A549 (cell line): ENCODE measurements around the gene PPP2R5C. TPM values are rescaled to one million over a fixed set of nuclear protein-coding genes. Genes with fewer than 3 reads are reported as not detected.

Source experiments
- ATAC-seq, 2 experiments: fragments of 200-7000 bp in 1 of 2; fragments of >200 bp in 1 of 2; cut with Nextera tagmentation in 1 of 2; cut with Tn5 transposase in 1 of 2; 3 replicates each; pipeline versions ENCODE4 v1.8.0 to v1.9.1; 2018 to 2020; ENCODE audit warnings: mild to moderate bottlenecking in 1 of 2, moderate library complexity in 1 of 2
- CTCF ChIA-PET: fragments of 300-600 bp; sonication (Branson Sonifier 250); formaldehyde crosslinking; extraction: SDS; loops from one replicate; lab custom pipeline; 2021; ENCODE audit warnings: antibody characterized with exemption, inconsistent platforms; lab: Yijun Ruan, JAX
- POLR2A ChIA-PET: fragments of 350-600 bp; formaldehyde crosslinking; extraction: SDS; loops from one replicate; lab custom pipeline; 2021; ENCODE audit warnings: antibody characterized with exemption, inconsistent platforms; lab: Yijun Ruan, JAX
- DNase-seq, 2 experiments: peaks; one replicate each; pipeline versions ENCODE4 v3.0.0 to v3.0.0-alpha.2; 2011 to 2016; ENCODE audit warnings: low read depth in 1 of 2, low spot score in 1 of 2
- FAIRE-seq: peaks from 2 replicates; lab custom pipeline; 2011; peaks lifted over from hg19 to GRCh38; lab: Jason Lieb, UNC
- H3K27ac ChIP-seq, 2 experiments: fragments of >200 bp; sonication (Bioruptor Twin); formaldehyde crosslinking; 3 replicates each; pipeline ENCODE4 v1.5.1; 2016 to 2017
- H3K4me1 ChIP-seq: fragments of >200 bp; sonication (Bioruptor Twin); formaldehyde crosslinking; 3 replicates; pipeline ENCODE4 v1.6.1; 2016
- H3K4me2 ChIP-seq: fragments of >200 bp; sonication (Bioruptor Twin); formaldehyde crosslinking; 3 replicates; pipeline ENCODE4 v1.6.1; 2016
- H3K4me3 ChIP-seq: fragments of >200 bp; sonication (Bioruptor Twin); formaldehyde crosslinking; 3 replicates; pipeline ENCODE4 v1.5.1; 2016
- H3K9me3 ChIP-seq: fragments of >200 bp; sonication (Bioruptor Twin); formaldehyde crosslinking; 3 replicates; pipeline ENCODE4 v1.6.1; 2016
- BCL3 ChIP-seq: fragments of >200 bp; sonication (Bioruptor Twin); formaldehyde crosslinking; IDR thresholded peaks from 3 replicates; pipeline ENCODE4 v1.6.1; 2016
- BHLHE40 ChIP-seq: IDR thresholded peaks from 2 replicates; pipeline ENCODE4 v1.6.1; 2012; ENCODE audit warnings: low read depth, low read length, inconsistent platforms
- CBX8 ChIP-seq: fragments of 200-600 bp; sonication (generic); IDR thresholded peaks from 2 replicates; pipeline ENCODE4 v1.6.1; 2016
- CTCF ChIP-seq: fragments of >200 bp; sonication (Bioruptor Twin); formaldehyde crosslinking; IDR thresholded peaks from 3 replicates; pipeline ENCODE4 v1.5.1; 2016
- EHF ChIP-seq: fragments of 250-450 bp; sonication (Bioruptor Pico); IDR thresholded peaks from 2 replicates; pipeline ENCODE4 v1.5.0; 2020; ENCODE audit warnings: mild to moderate bottlenecking
- EHMT2 ChIP-seq: fragments of 200-600 bp; sonication (generic); IDR thresholded peaks from 2 replicates; pipeline ENCODE4 v1.6.1; 2016; ENCODE audit warnings: antibody characterized with exemption, low read depth, mild to moderate bottlenecking, moderate library complexity
- EP300 ChIP-seq, 2 experiments: fragments of >200 bp; sonication (Bioruptor Twin); formaldehyde crosslinking; IDR thresholded peaks; 2 replicates in 1 of 2; 3 replicates in 1 of 2; pipeline ENCODE4 v1.6.1; 2016 to 2017
- ESRRA ChIP-seq: fragments of 150-350 bp; IDR thresholded peaks from 2 replicates; pipeline ENCODE4 v1.6.1; 2014; ENCODE audit warnings: mild to moderate bottlenecking, low read length, borderline replicate concordance
- FOXS1 ChIP-seq: fragments of 250-450 bp; sonication (Bioruptor Pico); IDR thresholded peaks from 2 replicates; pipeline ENCODE4 v1.5.0; 2020; ENCODE audit warnings: mild to moderate bottlenecking, moderate library complexity
- GATA3 ChIP-seq: IDR thresholded peaks from 2 replicates; pipeline ENCODE4 v1.6.1; 2012; ENCODE audit warnings: borderline replicate concordance
- HDAC2 ChIP-seq: fragments of 200-600 bp; sonication (generic); IDR thresholded peaks from 2 replicates; pipeline ENCODE4 v1.6.1; 2016
- HEYL ChIP-seq: fragments of 250-450 bp; sonication (Bioruptor Pico); IDR thresholded peaks from 2 replicates; pipeline ENCODE4 v1.8.0; 2021; ENCODE audit warnings: mild to moderate bottlenecking, moderate library complexity
- HMGXB4 ChIP-seq: fragments of 250-450 bp; sonication (Bioruptor Pico); IDR thresholded peaks from 2 replicates; pipeline ENCODE4 v1.5.0; 2021; ENCODE audit warnings: mild to moderate bottlenecking, moderate library complexity, borderline replicate concordance
- KDM1A ChIP-seq: fragments of 200-600 bp; sonication (generic); IDR thresholded peaks from 2 replicates; pipeline ENCODE4 v1.6.1; 2016; ENCODE audit warnings: low read depth, mild to moderate bottlenecking
- MAZ ChIP-seq: fragments of 150-350 bp; IDR thresholded peaks from 2 replicates; pipeline ENCODE4 v1.6.1; 2014; ENCODE audit warnings: antibody characterized with exemption, low read depth, low read length, borderline replicate concordance
- NPAS2 ChIP-seq: fragments of 250-450 bp; sonication (Bioruptor Pico); IDR thresholded peaks from 2 replicates; pipeline ENCODE4 v1.8.0; 2022; ENCODE audit warnings: mild to moderate bottlenecking, moderate library complexity, borderline replicate concordance
- PBX3 ChIP-seq: IDR thresholded peaks from 2 replicates; pipeline ENCODE4 v1.6.1; 2012
- REST ChIP-seq: fragments of 200-600 bp; sonication (generic); IDR thresholded peaks from 2 replicates; pipeline ENCODE4 v1.6.1; 2016; ENCODE audit warnings: antibody characterized with exemption, mild to moderate bottlenecking, moderate library complexity
- SREBF2 ChIP-seq: fragments of 450-650 bp; IDR thresholded peaks from 2 replicates; pipeline ENCODE4 v1.6.1; 2014; ENCODE audit warnings: mild to moderate bottlenecking, moderate library complexity
- ZC3H11A ChIP-seq: fragments of 450-650 bp; IDR thresholded peaks from 2 replicates; pipeline ENCODE4 v1.6.1; 2014; ENCODE audit warnings: antibody characterized with exemption, mild to moderate bottlenecking
- ZFP36 ChIP-seq: fragments of 450-650 bp; IDR thresholded peaks from 2 replicates; pipeline ENCODE4 v1.6.1; 2014; ENCODE audit warnings: borderline replicate concordance; ENCODE audit not compliant: partially characterized antibody
- ZNF302 ChIP-seq: fragments of 250-450 bp; sonication (Bioruptor Pico); IDR thresholded peaks from 2 replicates; pipeline ENCODE4 v1.9.0; 2021; ENCODE audit warnings: inconsistent platforms, mild to moderate bottlenecking, moderate library complexity
- ZSCAN20 ChIP-seq: fragments of 250-450 bp; sonication (Bioruptor Pico); IDR thresholded peaks from 2 replicates; pipeline ENCODE4 v1.8.0; 2022; ENCODE audit warnings: mild to moderate bottlenecking, moderate library complexity
- WGBS: methylation state at CpG from one replicate; pipeline ENCODE4 v1.1.6; 2017; ENCODE audit errors: missing lambda C conversion rate; 5-methylcytosine and 5-hydroxymethylcytosine counted together
- polyA plus RNA-seq, 4 experiments: library from polyadenylated mRNA; depleted of rRNA in 3 of 4; stranded (reverse); fragments of >200 nt; fragmentation: RNase III in 1 of 4; extraction: RNeasy Plus Mini Kit Qiagen cat#74134 plus additional on column Dnase treatment in 1 of 4; gene quantifications; 2 replicates in 3 of 4; 3 replicates in 1 of 4; pipeline ENCODE4 v1.2.3, GENCODE V29; 2011 to 2017

PPP2R5C gene
- polyA plus RNA-seq, 2 of the 4 experiments (the other 2 are of a cell fraction): 74.8 to 150 TPM

- no peak overlapping the region for H3K4me2 ChIP-seq
- H3K9me3 ChIP-seq: no peaks in the 10 kb centered on the region
- ATAC-seq (no peak), DNase-seq (no peak), FAIRE-seq (no peak)
- H3K4me3 ChIP-seq: no peak overlapping the region
- H3K4me1 ChIP-seq: no peaks in the 10 kb centered on the region
- POLR2A ChIA-PET: no interaction called here
- H3K27ac ChIP-seq: no peak overlapping the region
- CTCF ChIA-PET: no interaction called here
- no peak for TF ChIP-seq CBX8
- TF ChIP-seq REST: no peak
- no peak for TF ChIP-seq ZFP36
- no peak for TF ChIP-seq PBX3
- no peak for TF ChIP-seq CTCF
- no peak for TF ChIP-seq KDM1A
- TF ChIP-seq NPAS2 (CRISPR knock-in tag): no peak
- TF ChIP-seq HDAC2: no peak
- no peak for TF ChIP-seq GATA3
- no peak for TF ChIP-seq MAZ
- TF ChIP-seq BHLHE40: no peak
- no peak for TF ChIP-seq ZSCAN20 (CRISPR knock-in tag)
- no peak for TF ChIP-seq EHF (CRISPR knock-in tag)
- WGBS: 88% methylated on average over 3 of the region's 3 CpGs
These were observed 89.7 kb downstream of the PPP2R5C start for GRCh38 chr14:101851183-101851582.

- ChIA-PET CTCF (no interaction called here), POLR2A (no interaction called here)
- no peak for TF ChIP-seq BCL3
- WGBS: 84% methylated on average over 7 of the region's 7 CpGs
- H3K27ac ChIP-seq: no peak overlapping the region
- DNase-seq: no peak
- H3K4me1 ChIP-seq: no peaks in the 10 kb centered on the region
- no peak overlapping the region for H3K4me2 ChIP-seq
- FAIRE-seq: no peak
- H3K4me3 ChIP-seq: no peak overlapping the region
- ATAC-seq: no peak
- H3K9me3 ChIP-seq: no peaks in the 10 kb centered on the region
These were observed 90.4 kb downstream of the PPP2R5C start for GRCh38 chr14:101851736-101852405.

GRCh38 chr14:101852785-101853184 lies 91.3 kb downstream of the PPP2R5C start:
- POLR2A ChIA-PET: no interaction called here
- Histone ChIP-seq H3K4me2 (no peak overlapping the region), H3K9me3 (no peaks in the 10 kb centered on the region), H3K4me1 (0 out of 3 replicates have a peak, but pooled peaks cover 4% of the 10 kb centered on the region), H3K27ac (no peak overlapping the region), H3K4me3 (no peak overlapping the region)
- CTCF ChIA-PET: interaction anchor here (2.0 kb wide), 1 partner anchor 82 kb away, joined by 7 read pairs; no protein-coding TSS in a partner anchor
- FAIRE-seq: no peak
- WGBS: 91% methylated on average over 5 of the region's 5 CpGs
- DNase-seq: no peak
- ATAC-seq: no peak
- no peak for TF ChIP-seq ESRRA
- TF ChIP-seq FOXS1 (CRISPR knock-in tag): no peak
- TF ChIP-seq BCL3: no peak
- no peak for TF ChIP-seq MAZ
- TF ChIP-seq SREBF2: no peak
- no peak for TF ChIP-seq HMGXB4 (CRISPR knock-in tag)
- TF ChIP-seq EP300 (IDR thresholded peaks at IDR 0.05): no peak
- no peak for TF ChIP-seq ZC3H11A
- no peak for TF ChIP-seq EHF (CRISPR knock-in tag)
- no peak for TF ChIP-seq HEYL
- no peak for TF ChIP-seq EHMT2
- TF ChIP-seq ZNF302: no peak
